HCT116 (cell line): ENCODE measurements around the gene DOK7. TPM values are rescaled to one million over a fixed set of nuclear protein-coding genes. Genes with fewer than 3 reads are reported as not detected.

Source experiments
- ATAC-seq: fragments of 200-7000 bp; cut with Tn5 transposase; 2 replicates; pipeline ENCODE4 v1.9.1; 2020; ENCODE audit warnings: mild to moderate bottlenecking, moderate library complexity
- BruUV-seq: library from RNA; stranded (reverse); fragments of 400-500 nt; replicated peaks from 2 replicates; lab custom pipeline; 2021; lab: Mats Ljungman, UMichigan
- CTCF ChIA-PET: fragments of 300-600 bp; sonication (Branson Sonifier 250); formaldehyde crosslinking; loops from one replicate; lab custom pipeline; 2021; ENCODE audit warnings: antibody characterized with exemption; lab: Charles Lee
- POLR2A ChIA-PET: fragments of 300-600, 350-600 bp; sonication (Branson Sonifier 250); formaldehyde crosslinking; loops from one replicate; lab custom pipeline; 2021; ENCODE audit warnings: antibody characterized with exemption; lab: Charles Lee
- RAD21 ChIA-PET, 2 experiments: fragments of 300-600 bp; sonication (Branson Sonifier 250); formaldehyde crosslinking; loops; one replicate each; lab custom pipeline; 2023; ENCODE audit warnings: low total read pairs in 2 of 2; ENCODE audit not compliant: uncharacterized antibody in 2 of 2, unreplicated experiment in 2 of 2, low non-redundant PET in 1 of 2; lab: Charles Lee
- DNase-seq: peaks from one replicate; pipeline ENCODE4 v3.0.0-alpha.2; 2010; ENCODE audit warnings: low read depth, low spot score
- H2AFZ ChIP-seq: fragments of 200-600 bp; shearing (Covaris generic), sonication (generic); 2 replicates; pipeline ENCODE4 v1.6.1; 2017; ENCODE audit warnings: low read depth, mixed run types, mixed read lengths, antibody characterized with exemption, low read length; ENCODE audit not compliant: poor library complexity, severe bottlenecking
- H3K27ac ChIP-seq: 2 replicates; pipeline ENCODE4 v1.5.1; 2012; ENCODE audit warnings: low read depth, low read length
- H3K27me3 ChIP-seq: fragments of 200-600 bp; sonication (generic); 2 replicates; pipeline ENCODE4 v1.6.1; 2016; ENCODE audit warnings: mixed run types, low read length, mixed read lengths; ENCODE audit not compliant: insufficient read depth
- H3K36me3 ChIP-seq, 2 experiments: fragments of 200-500 bp in 1 of 2; fragments of 200-600 bp in 1 of 2; sonication (Bioruptor generic) in 1 of 2; sonication (generic) in 1 of 2; 2 replicates each; pipeline versions ENCODE4 v1.5.1 to v1.6.1; 2014 to 2016; ENCODE audit warnings: low read length in 2 of 2, inconsistent platforms in 1 of 2, mixed read lengths in 1 of 2, mixed run types in 1 of 2; ENCODE audit not compliant: insufficient read depth in 2 of 2, control insufficient read depth in 1 of 2
- H3K4me1 ChIP-seq, 2 experiments: fragments of 200-600 bp in 1 of 2; sonication (generic) in 1 of 2; 2 replicates each; pipeline versions ENCODE4 v1.5.1 to v1.6.1; 2012 to 2017; ENCODE audit warnings: low read length in 2 of 2, inconsistent platforms in 1 of 2, mild to moderate bottlenecking in 1 of 2, mixed read lengths in 1 of 2, mixed run types in 1 of 2, moderate library complexity in 1 of 2; ENCODE audit not compliant: insufficient read depth in 2 of 2, control insufficient read depth in 1 of 2
- H3K4me2 ChIP-seq: fragments of 200-600 bp; sonication (generic); 2 replicates; pipeline ENCODE4 v1.6.1; 2017; ENCODE audit warnings: mixed run types, low read length, mixed read lengths
- H3K4me3 ChIP-seq, 2 experiments: fragments of 200-600 bp in 1 of 2; sonication (generic) in 1 of 2; replicated peaks in 1 of 2; 2 replicates each; pipeline ENCODE4 v1.5.1; 2011 to 2016; ENCODE audit warnings: low read length in 2 of 2, control low read depth in 1 of 2, low read depth in 1 of 2, mild to moderate bottlenecking in 1 of 2, mixed read lengths in 1 of 2, mixed run types in 1 of 2
- H3K79me2 ChIP-seq: fragments of 200-600 bp; sonication (generic); 2 replicates; pipeline ENCODE4 v1.6.1; 2017; ENCODE audit warnings: mild to moderate bottlenecking, mixed run types, low read length, moderate library complexity, mixed read lengths; ENCODE audit not compliant: insufficient read depth
- H3K9ac ChIP-seq: fragments of 200-600 bp; sonication (generic); 2 replicates; pipeline ENCODE4 v1.6.1; 2016; ENCODE audit warnings: low read length, mixed read lengths
- H3K9me2 ChIP-seq: fragments of 200-600 bp; sonication (generic), shearing (Covaris generic); 2 replicates; pipeline ENCODE4 v1.6.1; 2017; ENCODE audit warnings: mixed run types, mild to moderate bottlenecking, moderate library complexity; ENCODE audit not compliant: insufficient read depth
- H3K9me3 ChIP-seq, 2 experiments: fragments of 200-500 bp in 1 of 2; fragments of 200-600 bp in 1 of 2; sonication (Bioruptor generic) in 1 of 2; sonication (generic) in 1 of 2; 2 replicates each; pipeline ENCODE4 v1.6.1; 2014 to 2017; ENCODE audit warnings: low read length in 2 of 2, mixed read lengths in 2 of 2, inconsistent platforms in 1 of 2, low read depth in 1 of 2, mild to moderate bottlenecking in 1 of 2, mixed run types in 1 of 2, moderate library complexity in 1 of 2; ENCODE audit not compliant: control insufficient read depth in 1 of 2, insufficient read depth in 1 of 2
- H4K20me1 ChIP-seq: fragments of 200-600 bp; sonication (generic), shearing (Covaris generic); 2 replicates; pipeline ENCODE4 v1.6.1; 2017; ENCODE audit warnings: mixed run types, mild to moderate bottlenecking, moderate library complexity; ENCODE audit not compliant: insufficient read depth
- CTCF ChIP-seq, 3 experiments: fragments of 200-600 bp in 1 of 3; sonication (generic) in 1 of 3; IDR thresholded peaks in 2 of 3; conservative IDR thresholded peaks in 1 of 3; 2 replicates each; pipeline ENCODE4 v1.5.1; 2012 to 2017; ENCODE audit warnings: low read depth in 2 of 3, low read length in 2 of 3, antibody characterized with exemption in 1 of 3, borderline replicate concordance in 1 of 3, control low read depth in 1 of 3, mild to moderate bottlenecking in 1 of 3, mixed read lengths in 1 of 3, mixed run types in 1 of 3, moderate library complexity in 1 of 3; ENCODE audit not compliant: insufficient read depth in 1 of 3
- ELF1 ChIP-seq: IDR thresholded peaks from 2 replicates; pipeline ENCODE4 v1.6.1; 2012; ENCODE audit warnings: low read depth, borderline replicate concordance
- EZH2 ChIP-seq: fragments of 200-600 bp; sonication (generic); IDR thresholded peaks from 2 replicates; pipeline ENCODE4 v1.6.1; 2017; ENCODE audit warnings: antibody characterized with exemption, mixed run types
- FOSL1 ChIP-seq: IDR thresholded peaks from 2 replicates; pipeline ENCODE4 v1.6.1; 2012; ENCODE audit warnings: low read depth
- JUND ChIP-seq: IDR thresholded peaks from 2 replicates; pipeline ENCODE4 v1.6.1; 2012
- RAD21 ChIP-seq: IDR thresholded peaks from 2 replicates; pipeline ENCODE4 v1.6.1; 2012; ENCODE audit warnings: low read depth, mild to moderate bottlenecking
- SIN3A ChIP-seq: IDR thresholded peaks from 2 replicates; pipeline ENCODE4 v1.6.1; 2012; ENCODE audit warnings: low read depth
- ZFX ChIP-seq: fragments of 450-650 bp; IDR thresholded peaks from 2 replicates; pipeline ENCODE4 v1.6.1; 2017
- ZNF274 ChIP-seq: fragments of 200-500 bp; sonication (Bioruptor generic); IDR thresholded peaks from 2 replicates; pipeline ENCODE4 v1.6.1; 2014; ENCODE audit warnings: mild to moderate bottlenecking, low read depth, low read length, inconsistent platforms
- intact Hi-C: fragments of 100-400 bp; cut with micrococcal nuclease; formaldehyde crosslinking; loops from 2 replicates; pipeline ENCODE4 v1.10.0; 2022
- total RNA-seq: library from RNA; stranded (reverse); gene quantifications from one replicate; pipeline ENCODE4 v1.2.1, GENCODE V29; 2021; ENCODE audit not compliant: unreplicated experiment
- TF ChIP-seq, protein P1 (sequence below): IDR thresholded peaks from 2 replicates; pipeline ENCODE4 v1.6.1; 2011; ENCODE audit warnings: mild to moderate bottlenecking, low read length, moderate library complexity; ENCODE audit not compliant: insufficient replicate concordance; ENCODE audit errors: extremely low read depth

Gene DOK7
- total RNA-seq, 1 experiment from 2014 or later: 2.4 TPM

DNA sequence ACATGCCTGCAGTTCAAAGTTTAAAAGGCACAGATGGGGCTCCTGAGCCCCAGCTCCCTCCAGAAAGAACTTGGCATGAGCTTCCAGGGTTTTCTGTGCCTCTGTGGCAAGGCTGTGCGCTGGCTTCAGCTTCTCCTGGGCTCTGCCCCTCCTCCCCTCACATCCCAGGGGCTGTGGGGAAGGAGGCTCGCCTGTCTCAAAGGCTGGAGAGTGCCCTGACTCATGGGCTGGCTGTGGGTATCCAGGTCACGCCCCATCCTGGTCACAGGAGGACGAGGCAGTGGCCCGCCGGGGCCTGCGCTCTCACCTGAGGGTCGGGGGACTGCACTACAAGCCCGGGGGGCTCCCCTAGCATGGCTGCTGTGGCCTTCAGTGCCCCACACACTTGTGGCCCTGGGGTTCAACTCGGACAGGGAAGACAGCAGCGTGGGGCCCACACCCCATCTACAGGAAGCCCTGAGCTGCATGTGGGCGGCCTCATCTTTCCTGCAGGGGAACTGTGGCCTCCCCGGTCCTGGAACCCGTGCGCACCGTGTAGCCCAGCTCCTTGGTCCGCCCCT, 51.2 kb downstream of the DOK7 start:
- POLR2A ChIA-PET: no interaction called here
- Histone ChIP-seq H3K9me3 (no peaks in the 10 kb centered on the region), H3K36me3 (peaks cover 18 to 50% of the 10 kb centered on the region in 2 experiments), H4K20me1 (no peaks in the 10 kb centered on the region), H3K27ac (no peak overlapping the region), H3K4me3 (no peak overlapping the region), H3K27me3 (no peaks in the 10 kb centered on the region), H3K4me1 (no peaks in the 10 kb centered on the region), H3K9ac (no peak overlapping the region), H3K79me2 (peaks cover 8% of the 10 kb centered on the region; the same call in 1 of the 2 replicates), H2AFZ (no peak overlapping the region), H3K9me2 (no peaks in the 10 kb centered on the region), H3K4me2 (no peak overlapping the region)
- no peak for DNase-seq
- CTCF ChIA-PET: interaction anchor here (0.8 to 1.9 kb wide), 2 partner anchors 34 to 366 kb away, joined by 3 to 4 read pairs; no protein-coding TSS in a partner anchor
- no TSS peak for BruUV-seq
- peak; percentile 16; the same call in 1 of the 2 replicates for ATAC-seq
- intact Hi-C loops: no loop called here
- RAD21 ChIA-PET: no interaction called here
- no peak for TF ChIP-seq FOSL1
- TF ChIP-seq EZH2: no peak
- no peak for TF ChIP-seq ZFX
- no peak for TF ChIP-seq JUND
- TF ChIP-seq SIN3A: no peak
- TF ChIP-seq, protein P1, sequence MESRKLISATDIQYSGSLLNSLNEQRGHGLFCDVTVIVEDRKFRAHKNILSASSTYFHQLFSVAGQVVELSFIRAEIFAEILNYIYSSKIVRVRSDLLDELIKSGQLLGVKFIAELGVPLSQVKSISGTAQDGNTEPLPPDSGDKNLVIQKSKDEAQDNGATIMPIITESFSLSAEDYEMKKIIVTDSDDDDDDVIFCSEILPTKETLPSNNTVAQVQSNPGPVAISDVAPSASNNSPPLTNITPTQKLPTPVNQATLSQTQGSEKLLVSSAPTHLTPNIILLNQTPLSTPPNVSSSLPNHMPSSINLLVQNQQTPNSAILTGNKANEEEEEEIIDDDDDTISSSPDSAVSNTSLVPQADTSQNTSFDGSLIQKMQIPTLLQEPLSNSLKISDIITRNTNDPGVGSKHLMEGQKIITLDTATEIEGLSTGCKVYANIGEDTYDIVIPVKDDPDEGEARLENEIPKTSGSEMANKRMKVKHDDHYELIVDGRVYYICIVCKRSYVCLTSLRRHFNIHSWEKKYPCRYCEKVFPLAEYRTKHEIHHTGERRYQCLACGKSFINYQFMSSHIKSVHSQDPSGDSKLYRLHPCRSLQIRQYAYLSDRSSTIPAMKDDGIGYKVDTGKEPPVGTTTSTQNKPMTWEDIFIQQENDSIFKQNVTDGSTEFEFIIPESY: no peak

- Histone ChIP-seq H3K4me2 (no peak overlapping the region), H3K9me3 (no peaks in the 10 kb centered on the region), H3K4me3 (no peak overlapping the region), H3K9me2 (no peaks in the 10 kb centered on the region), H3K27ac (no peak overlapping the region), H3K36me3 (peaks cover 15 to 50% of the 10 kb centered on the region in 2 experiments), H2AFZ (no peak overlapping the region), H3K4me1 (no peaks in the 10 kb centered on the region), H3K27me3 (no peaks in the 10 kb centered on the region), H3K79me2 (peaks cover 8% of the 10 kb centered on the region; the same call in 1 of the 2 replicates), H4K20me1 (no peaks in the 10 kb centered on the region), H3K9ac (no peak overlapping the region)
- intact Hi-C loops: no loop called here
- DNase-seq: no peak
- ATAC-seq: peak; percentile 71
- ChIA-PET RAD21 (no interaction called here), CTCF (interaction anchor here (0.8 kb wide), 1 partner anchor 34 kb away, joined by 3 read pairs; no protein-coding TSS in a partner anchor), POLR2A (no interaction called here)
- BruUV-seq: no TSS peak
- TF ChIP-seq RAD21 (peak; percentile 28; the same call in 1 of the 2 replicates), CTCF (IDR thresholded peaks at IDR 0.05 in 2 of 3, conservative IDR thresholded peaks at IDR 0.05 in 1 of 3; ENCODE audit: borderline replicate concordance in 1 of 3, insufficient read depth in 1 of 3, low read depth in 2 of 3, low read length in 2 of 3) (peak; percentile 30 to 39 (median 38); a peak in 5 of 6 replicates), ELF1 (no peak), ZNF274 (no peak), SIN3A (no peak)
Measured at GRCh38 chr4:3514806-3515501, 51.8 kb downstream of the DOK7 start.
